GM19025 (cell line): Measurements from ENCODE around the gene UPF3A.
"Not testable (repeated sequence)": the region's sequence is repeated elsewhere in the genome, so short reads cannot be mapped to it uniquely, and the experiment has no call there.

ENCODE experiments used
- ATAC-seq: cut with Tn5 transposase; IDR thresholded peaks from one replicate; pipeline ENCODE4 v1.9.1; 2021; ENCODE audit warnings: mild to moderate bottlenecking, low read depth, moderate library complexity; ENCODE audit not compliant: unreplicated experiment

UPF3A gene

GRCh38 chr13:114261328-114261965 lies 20.0 kb upstream of the UPF3A start:
- no peak for ATAC-seq

GRCh38 chr13:114263578-114263977 lies 17.8 kb upstream of the UPF3A start:
- ATAC-seq: no peak

- ATAC-seq: not testable (repeated sequence)
Measured at GRCh38 chr13:114264313-114264712, 17.1 kb upstream of the UPF3A start.

DNA sequence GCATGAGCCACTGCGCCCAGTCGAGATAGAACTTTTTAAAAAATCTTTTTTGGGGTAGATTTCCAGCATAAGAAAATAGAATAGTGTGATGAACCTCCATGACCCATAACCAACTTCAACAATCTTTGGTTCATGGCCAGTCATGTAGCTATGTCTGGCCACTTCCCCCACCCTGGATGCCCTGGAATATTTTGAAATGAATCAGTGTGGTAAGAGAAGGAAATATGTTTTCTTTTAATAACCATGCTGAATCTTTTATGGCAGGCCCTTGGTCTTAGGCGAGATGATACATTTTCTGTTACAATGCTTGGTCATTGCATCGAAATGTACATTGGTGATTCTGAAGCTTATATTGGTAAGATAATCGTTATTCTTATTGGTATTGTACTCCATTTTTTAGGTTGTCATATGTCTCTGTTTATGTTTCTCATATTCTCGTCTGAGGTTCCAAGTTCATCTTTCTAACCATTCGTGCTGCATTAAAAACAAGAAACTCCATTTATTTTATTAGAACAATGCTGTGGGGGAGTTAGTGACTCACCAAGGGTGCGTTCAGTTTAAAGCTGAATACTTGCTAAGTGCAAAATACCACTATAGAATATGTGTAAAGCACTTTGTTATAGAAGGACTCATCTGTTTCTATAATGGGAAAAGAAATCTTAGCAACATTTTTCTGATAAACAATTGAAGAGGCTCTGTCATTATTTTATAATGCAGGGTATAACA lies 16.4 kb upstream of the UPF3A start:
- no peak for ATAC-seq

- ATAC-seq: no peak
Measured at GRCh38 chr13:114266241-114266640, 15.2 kb upstream of the UPF3A start.

GRCh38 chr13:114268344-114269280 lies 12.8 kb upstream of the UPF3A start:
- no peak for ATAC-seq

GRCh38 chr13:114269281-114269770 lies 12.1 kb upstream of the UPF3A start:
- ATAC-seq: no peak

DNA sequence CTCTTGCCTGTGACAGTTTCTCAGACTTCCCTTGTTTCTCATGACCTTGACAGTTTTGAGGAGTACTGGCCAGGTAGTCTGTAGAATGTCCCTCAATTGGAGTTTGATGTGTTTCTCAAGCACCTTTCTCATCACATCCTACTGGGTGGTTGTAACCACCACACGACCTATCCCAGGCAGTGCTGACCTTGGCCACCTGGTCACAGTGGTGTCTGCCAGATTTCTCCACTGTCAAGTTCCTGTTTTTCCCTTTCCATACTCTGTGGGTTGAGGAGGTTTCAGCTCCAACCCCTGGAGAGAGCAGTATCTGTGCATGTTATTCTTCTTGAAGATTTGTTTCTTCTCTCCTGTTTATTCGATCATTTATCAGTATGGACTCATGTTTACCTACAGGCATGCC lies 8.4 kb upstream of the UPF3A start:
- ATAC-seq: no peak

- no peak for ATAC-seq
Measured at GRCh38 chr13:114275304-114275703, 6.1 kb upstream of the UPF3A start.

GRCh38 chr13:114279146-114279545 lies 2.3 kb upstream of the UPF3A start:
- ATAC-seq: no peak

GRCh38 chr13:114279758-114280355 lies 1.5 kb upstream of the UPF3A start:
- ATAC-seq: no peak

DNA sequence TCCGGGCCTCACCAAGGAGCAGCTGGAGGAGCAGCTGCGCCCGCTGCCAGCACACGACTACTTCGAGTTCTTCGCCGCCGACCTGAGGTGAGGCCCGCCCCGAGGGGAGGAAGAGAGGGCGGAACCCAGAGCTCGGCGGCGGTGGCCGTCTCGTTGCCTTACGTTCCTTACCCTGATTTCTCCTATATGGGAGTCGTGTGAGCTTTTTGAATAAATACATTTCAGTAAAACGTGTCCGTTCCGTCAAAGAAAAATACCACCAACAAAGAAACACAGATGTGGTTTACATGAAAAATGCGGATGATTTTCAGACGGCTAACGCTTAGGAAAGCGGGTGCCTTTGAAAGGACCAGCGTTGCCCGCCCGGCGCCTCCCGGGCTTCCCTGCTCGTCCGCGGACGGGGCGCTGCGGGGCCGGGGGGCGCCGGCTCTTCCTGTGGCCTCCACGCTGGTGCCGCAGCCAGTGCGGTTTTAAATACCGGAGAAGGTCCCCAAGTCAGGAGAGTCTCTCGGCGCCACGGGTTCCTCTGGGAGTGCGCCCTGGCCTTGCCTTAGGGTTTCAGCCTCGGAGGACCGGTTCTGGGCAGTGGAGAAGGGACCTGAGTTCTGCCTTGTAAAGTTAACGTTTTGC lies 755 bp downstream of the UPF3A start:
- peak; percentile 46 for ATAC-seq

GRCh38 chr13:114283576-114283975 lies 2.2 kb downstream of the UPF3A start:
- no peak for ATAC-seq

- no peak for ATAC-seq
Measured at GRCh38 chr13:114284680-114285079, 3.3 kb downstream of the UPF3A start.

DNA sequence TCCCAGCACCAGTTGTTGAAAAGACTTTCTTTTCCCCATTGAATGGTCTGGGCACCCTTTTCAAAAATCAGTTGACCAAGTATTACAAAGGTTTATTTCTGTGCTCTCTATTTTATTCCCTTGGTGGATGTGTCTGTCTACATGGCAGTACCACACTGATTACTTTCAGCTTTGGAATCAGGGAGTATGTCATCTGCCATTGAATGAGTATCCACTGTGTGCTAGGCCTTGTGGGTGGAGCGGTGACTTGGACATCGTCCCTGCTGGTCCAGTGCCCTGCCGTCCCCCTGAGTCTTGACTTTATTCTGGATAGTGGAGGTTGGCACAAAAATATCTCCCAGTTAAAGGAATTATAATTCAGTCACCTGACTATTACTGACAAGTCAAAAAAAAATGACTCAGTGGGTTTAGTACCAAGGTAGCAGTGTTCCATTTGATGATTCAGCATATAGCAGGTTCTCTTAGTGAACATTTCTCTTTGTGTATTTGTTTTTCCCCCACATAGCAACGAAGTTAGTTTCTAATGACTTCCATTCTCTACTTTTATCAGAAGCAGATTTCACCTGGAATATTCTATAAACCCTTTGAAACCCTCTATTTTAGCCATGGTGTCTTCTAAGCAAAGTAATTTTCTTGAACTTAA lies 3.9 kb downstream of the UPF3A start:
- no peak for ATAC-seq

DNA sequence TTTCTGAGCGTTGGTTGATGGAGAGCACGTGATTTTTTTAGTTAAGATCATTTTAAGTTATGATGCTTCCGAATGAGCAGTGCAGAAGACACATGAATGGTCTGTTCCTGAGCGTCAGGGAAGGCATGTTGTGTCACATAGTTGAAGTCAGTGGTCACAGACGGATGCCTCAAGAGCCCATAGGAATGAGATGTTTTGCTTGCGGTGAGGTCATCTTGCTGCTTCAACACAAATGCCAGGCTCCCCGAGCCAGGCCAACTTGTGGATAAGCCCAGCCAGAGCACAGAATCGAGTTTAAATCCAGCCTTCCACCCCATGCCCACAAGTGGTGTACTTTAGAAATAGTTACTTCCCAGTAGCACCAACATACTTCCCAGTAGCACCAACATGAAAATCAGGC lies 5.4 kb downstream of the UPF3A start:
- no peak for ATAC-seq

DNA sequence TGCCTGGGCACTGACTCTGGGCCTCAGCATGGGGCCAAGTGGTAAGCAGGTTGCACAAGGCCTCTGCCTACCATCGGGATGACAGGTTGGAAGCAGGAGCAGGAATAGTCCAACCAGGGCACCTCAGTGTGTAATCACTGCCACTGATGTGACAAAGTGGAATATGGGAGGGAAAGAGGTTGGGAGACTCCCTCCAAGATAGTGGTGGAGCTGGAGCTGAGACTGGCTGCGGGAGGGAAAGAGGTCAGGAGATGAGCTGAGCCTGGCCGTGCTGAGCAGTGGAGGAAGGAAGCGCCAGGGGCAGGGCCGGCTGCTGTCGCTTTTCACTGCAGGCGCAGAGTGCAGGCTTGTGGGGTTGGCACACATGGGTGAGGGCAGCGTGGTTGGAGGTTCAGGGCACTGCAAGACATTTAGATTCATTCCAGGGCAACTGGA lies 6.8 kb downstream of the UPF3A start:
- ATAC-seq: no peak

- ATAC-seq: no peak
Measured at GRCh38 chr13:114296448-114296847, 15.0 kb downstream of the UPF3A start.

DNA sequence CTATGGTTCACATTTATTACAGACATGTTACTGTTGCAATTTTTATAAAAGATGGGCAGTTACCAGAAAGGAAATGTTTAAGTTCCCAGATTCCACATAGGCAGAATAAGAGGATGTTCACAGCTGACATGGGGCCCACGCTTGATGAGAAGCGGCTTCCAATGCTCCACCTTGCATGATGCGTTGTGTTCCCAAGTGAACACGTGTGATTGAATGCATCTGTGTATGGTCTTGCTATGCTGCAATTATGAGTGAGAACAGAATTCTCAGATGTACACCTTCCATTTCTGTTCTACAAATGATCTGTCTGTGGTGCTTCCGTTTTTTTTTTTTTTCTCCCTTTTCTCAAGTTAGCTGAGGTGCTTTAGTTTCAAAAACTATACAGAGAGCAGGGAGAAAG lies 15.5 kb downstream of the UPF3A start:
- no peak for ATAC-seq

- ATAC-seq: no peak
Measured at GRCh38 chr13:114298866-114299265, 17.5 kb downstream of the UPF3A start.
